ENCODE measurements around the gene AUTS2.

The AUTS2 gene

DNA sequence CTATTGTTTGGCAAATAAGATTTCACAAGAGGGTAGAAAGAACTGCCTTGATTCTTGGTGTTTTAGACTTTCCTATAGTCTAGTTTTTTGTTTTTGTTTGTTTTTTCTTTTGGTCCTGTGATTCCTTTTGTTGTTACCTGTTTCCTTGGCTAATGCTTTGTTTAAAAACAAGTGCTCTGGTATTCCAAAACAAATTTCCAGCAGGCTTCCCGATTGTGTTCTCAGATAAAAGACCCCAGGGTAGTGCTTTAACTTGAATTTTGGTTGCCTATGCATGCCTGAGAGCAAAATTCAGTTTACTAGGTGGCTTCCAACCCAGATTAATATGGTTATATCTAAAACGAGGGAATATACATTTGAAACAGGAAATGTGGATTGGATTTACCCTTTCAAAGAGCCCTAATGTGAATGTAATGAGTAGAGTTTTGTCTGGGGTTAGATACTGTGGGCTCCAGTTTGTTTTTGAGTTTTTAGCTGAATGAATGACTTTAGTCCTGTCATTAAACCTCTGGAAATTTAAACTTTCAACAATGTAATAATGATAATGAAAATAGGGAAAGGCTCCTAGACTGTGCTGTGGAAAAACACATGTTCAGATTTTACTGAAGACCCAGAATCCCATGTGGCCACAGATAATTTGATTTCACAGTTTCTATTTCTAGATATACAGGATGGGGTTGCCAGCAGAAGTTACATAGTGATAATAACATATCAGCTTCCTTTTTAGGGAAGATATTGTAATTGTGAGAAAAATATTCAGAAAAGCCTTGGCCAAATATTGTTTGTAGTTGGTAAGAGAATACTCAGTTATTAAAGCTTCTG, 23.9 kb downstream of the AUTS2 start:
- H3K27ac ChIP-seq (replicated peaks): no peak overlapping the region
- DNase-seq (ENCODE audit: low read depth in 1 of 2, low spot score in 1 of 2): no peak
- TF ChIP-seq GABPA (IDR thresholded peaks at IDR 0.05; ENCODE audit: low read depth) (no peak), POLR2AphosphoS5 (IDR thresholded peaks at IDR 0.05; ENCODE audit: low read depth) (no peak), SPI1 (IDR thresholded peaks at IDR 0.05; ENCODE audit: borderline replicate concordance, low read depth) (no peak)
- TF ChIP-seq, protein P1, sequence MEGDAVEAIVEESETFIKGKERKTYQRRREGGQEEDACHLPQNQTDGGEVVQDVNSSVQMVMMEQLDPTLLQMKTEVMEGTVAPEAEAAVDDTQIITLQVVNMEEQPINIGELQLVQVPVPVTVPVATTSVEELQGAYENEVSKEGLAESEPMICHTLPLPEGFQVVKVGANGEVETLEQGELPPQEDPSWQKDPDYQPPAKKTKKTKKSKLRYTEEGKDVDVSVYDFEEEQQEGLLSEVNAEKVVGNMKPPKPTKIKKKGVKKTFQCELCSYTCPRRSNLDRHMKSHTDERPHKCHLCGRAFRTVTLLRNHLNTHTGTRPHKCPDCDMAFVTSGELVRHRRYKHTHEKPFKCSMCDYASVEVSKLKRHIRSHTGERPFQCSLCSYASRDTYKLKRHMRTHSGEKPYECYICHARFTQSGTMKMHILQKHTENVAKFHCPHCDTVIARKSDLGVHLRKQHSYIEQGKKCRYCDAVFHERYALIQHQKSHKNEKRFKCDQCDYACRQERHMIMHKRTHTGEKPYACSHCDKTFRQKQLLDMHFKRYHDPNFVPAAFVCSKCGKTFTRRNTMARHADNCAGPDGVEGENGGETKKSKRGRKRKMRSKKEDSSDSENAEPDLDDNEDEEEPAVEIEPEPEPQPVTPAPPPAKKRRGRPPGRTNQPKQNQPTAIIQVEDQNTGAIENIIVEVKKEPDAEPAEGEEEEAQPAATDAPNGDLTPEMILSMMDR (IDR thresholded peaks at IDR 0.05; ENCODE audit: insufficient read depth, low read length): no peak
- TF ChIP-seq, protein P2, sequence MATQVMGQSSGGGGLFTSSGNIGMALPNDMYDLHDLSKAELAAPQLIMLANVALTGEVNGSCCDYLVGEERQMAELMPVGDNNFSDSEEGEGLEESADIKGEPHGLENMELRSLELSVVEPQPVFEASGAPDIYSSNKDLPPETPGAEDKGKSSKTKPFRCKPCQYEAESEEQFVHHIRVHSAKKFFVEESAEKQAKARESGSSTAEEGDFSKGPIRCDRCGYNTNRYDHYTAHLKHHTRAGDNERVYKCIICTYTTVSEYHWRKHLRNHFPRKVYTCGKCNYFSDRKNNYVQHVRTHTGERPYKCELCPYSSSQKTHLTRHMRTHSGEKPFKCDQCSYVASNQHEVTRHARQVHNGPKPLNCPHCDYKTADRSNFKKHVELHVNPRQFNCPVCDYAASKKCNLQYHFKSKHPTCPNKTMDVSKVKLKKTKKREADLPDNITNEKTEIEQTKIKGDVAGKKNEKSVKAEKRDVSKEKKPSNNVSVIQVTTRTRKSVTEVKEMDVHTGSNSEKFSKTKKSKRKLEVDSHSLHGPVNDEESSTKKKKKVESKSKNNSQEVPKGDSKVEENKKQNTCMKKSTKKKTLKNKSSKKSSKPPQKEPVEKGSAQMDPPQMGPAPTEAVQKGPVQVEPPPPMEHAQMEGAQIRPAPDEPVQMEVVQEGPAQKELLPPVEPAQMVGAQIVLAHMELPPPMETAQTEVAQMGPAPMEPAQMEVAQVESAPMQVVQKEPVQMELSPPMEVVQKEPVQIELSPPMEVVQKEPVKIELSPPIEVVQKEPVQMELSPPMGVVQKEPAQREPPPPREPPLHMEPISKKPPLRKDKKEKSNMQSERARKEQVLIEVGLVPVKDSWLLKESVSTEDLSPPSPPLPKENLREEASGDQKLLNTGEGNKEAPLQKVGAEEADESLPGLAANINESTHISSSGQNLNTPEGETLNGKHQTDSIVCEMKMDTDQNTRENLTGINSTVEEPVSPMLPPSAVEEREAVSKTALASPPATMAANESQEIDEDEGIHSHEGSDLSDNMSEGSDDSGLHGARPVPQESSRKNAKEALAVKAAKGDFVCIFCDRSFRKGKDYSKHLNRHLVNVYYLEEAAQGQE (IDR thresholded peaks at IDR 0.05; ENCODE audit: insufficient replicate concordance, low read depth): no peak
- no peak overlapping the region for H3K4me3 ChIP-seq (replicated peaks; ENCODE audit: insufficient read depth, low read length)
- H3K27me3 ChIP-seq (ENCODE audit: insufficient read depth, poor library complexity, severe bottlenecking): no peaks in the 10 kb centered on the region

DNA sequence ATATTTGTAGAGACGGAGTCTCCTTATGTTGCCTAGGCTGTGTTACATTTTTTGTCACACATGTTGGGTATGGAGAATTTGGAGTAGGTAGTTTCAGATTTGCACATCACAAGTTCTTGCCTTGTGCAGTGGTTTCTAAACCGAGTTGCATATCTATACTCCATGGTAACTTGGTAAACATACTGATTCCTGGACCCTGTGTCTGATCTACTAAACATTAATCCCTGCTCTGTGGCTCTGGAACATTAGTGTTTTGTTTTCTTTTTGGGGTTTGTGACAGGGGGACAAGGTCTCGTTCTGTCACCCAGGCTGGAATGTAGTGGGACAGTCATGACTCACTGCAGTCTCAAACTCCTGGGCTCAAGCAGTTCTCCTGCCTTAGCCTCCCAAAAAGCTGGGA, 24.7 kb downstream of the AUTS2 start:
- H3K27ac ChIP-seq (replicated peaks): no peak overlapping the region
- H3K4me3 ChIP-seq (replicated peaks; ENCODE audit: insufficient read depth, low read length): no peak overlapping the region
- no peaks in the 10 kb centered on the region for H3K27me3 ChIP-seq (ENCODE audit: insufficient read depth, poor library complexity, severe bottlenecking)
- TF ChIP-seq SPI1 (IDR thresholded peaks at IDR 0.05; ENCODE audit: borderline replicate concordance, low read depth): no peak
- TF ChIP-seq, protein P1 (IDR thresholded peaks at IDR 0.05; ENCODE audit: insufficient read depth, low read length): no peak
- no peak for TF ChIP-seq POLR2AphosphoS5 (IDR thresholded peaks at IDR 0.05; ENCODE audit: low read depth)
- no peak for TF ChIP-seq GABPA (IDR thresholded peaks at IDR 0.05; ENCODE audit: low read depth)
- TF ChIP-seq, protein P2 (IDR thresholded peaks at IDR 0.05; ENCODE audit: insufficient replicate concordance, low read depth): no peak
- no peak for DNase-seq (ENCODE audit: low read depth in 1 of 2, low spot score in 1 of 2)

DNA sequence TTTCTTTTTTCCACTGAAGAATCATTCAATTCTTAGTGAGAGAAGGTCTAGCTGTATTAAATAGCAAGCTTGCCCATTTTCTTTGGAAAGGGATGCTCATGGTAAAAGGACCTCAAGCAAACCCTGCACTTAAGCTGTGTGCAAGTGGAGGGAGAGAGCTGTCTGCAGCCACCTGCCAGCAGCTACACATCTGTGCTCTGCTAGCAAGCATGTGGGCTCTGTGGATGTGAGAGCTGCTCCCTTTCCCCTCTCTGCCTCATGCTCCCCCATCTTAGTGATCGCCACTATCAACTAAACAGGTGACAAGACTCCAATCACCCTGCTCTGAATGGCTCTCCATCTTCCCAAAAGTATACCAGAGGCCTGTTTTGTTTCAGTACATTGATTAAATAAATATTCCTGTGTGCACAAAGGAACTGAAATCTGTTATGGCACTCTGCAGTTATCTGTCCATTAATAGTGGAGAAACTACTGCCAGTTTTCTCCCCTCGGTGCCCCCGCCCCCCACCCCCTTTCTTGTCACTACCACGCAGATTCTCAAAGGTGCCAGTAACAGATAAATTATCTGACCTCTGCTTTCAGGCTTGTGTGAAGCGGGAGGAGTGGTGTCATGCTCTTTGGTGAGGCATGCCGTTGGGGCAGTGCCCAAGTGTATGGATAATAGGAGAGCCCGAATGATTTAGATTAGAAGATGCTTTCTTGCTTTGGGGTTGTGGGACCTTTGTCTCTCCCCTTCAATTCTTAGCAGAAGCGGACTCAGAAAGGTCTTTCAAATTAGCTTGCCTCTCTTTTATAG, 26.4 kb downstream of the AUTS2 start:
- Histone ChIP-seq H3K4me3 (replicated peaks; ENCODE audit: insufficient read depth, low read length) (no peak overlapping the region), H3K27me3 (ENCODE audit: insufficient read depth, poor library complexity, severe bottlenecking) (no peaks in the 10 kb centered on the region), H3K27ac (replicated peaks) (no peak overlapping the region)
- no peak for DNase-seq (ENCODE audit: low read depth in 1 of 2, low spot score in 1 of 2)
- TF ChIP-seq, protein P1 (IDR thresholded peaks at IDR 0.05; ENCODE audit: insufficient read depth, low read length): no peak
- no peak for TF ChIP-seq POLR2AphosphoS5 (IDR thresholded peaks at IDR 0.05; ENCODE audit: low read depth)
- TF ChIP-seq GABPA (IDR thresholded peaks at IDR 0.05; ENCODE audit: low read depth): no peak

All from HL-60 (cell line).